ENCODE measurements around the gene LRFN2. TPM values are rescaled to one million over a fixed set of nuclear protein-coding genes. Genes with fewer than 3 reads are reported as not detected.

LRFN2 gene
- total RNA-seq, 1 donor from 2014 or later: not detected

GRCh38 chr6:40443842-40444241, 143.3 kb downstream of the LRFN2 start:
- Mint-ChIP-seq H3K4me1 (no peaks in the 10 kb centered on the region), H3K27me3 (ENCODE audit: low read depth) (no peaks in the 10 kb centered on the region), H3K9me3 (no peaks in the 10 kb centered on the region), H3K4me3 (no peak overlapping the region), H3K27ac (ENCODE audit: unreplicated experiment) (no peak overlapping the region), H3K36me3 (ENCODE audit: low read depth) (no peaks in the 10 kb centered on the region)
- no peak for DNase-seq (ENCODE audit: low read depth, low spot score)
- TF ChIP-seq, protein P1, sequence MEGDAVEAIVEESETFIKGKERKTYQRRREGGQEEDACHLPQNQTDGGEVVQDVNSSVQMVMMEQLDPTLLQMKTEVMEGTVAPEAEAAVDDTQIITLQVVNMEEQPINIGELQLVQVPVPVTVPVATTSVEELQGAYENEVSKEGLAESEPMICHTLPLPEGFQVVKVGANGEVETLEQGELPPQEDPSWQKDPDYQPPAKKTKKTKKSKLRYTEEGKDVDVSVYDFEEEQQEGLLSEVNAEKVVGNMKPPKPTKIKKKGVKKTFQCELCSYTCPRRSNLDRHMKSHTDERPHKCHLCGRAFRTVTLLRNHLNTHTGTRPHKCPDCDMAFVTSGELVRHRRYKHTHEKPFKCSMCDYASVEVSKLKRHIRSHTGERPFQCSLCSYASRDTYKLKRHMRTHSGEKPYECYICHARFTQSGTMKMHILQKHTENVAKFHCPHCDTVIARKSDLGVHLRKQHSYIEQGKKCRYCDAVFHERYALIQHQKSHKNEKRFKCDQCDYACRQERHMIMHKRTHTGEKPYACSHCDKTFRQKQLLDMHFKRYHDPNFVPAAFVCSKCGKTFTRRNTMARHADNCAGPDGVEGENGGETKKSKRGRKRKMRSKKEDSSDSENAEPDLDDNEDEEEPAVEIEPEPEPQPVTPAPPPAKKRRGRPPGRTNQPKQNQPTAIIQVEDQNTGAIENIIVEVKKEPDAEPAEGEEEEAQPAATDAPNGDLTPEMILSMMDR (conservative IDR thresholded peaks at IDR 0.05): no peak

- Mint-ChIP-seq H3K27ac (ENCODE audit: unreplicated experiment) (no peak overlapping the region), H3K4me3 (no peak overlapping the region), H3K4me1 (no peaks in the 10 kb centered on the region), H3K9me3 (no peaks in the 10 kb centered on the region), H3K27me3 (ENCODE audit: low read depth) (no peaks in the 10 kb centered on the region), H3K36me3 (ENCODE audit: low read depth) (no peaks in the 10 kb centered on the region)
- TF ChIP-seq, protein P1 (conservative IDR thresholded peaks at IDR 0.05): no peak
- DNase-seq (ENCODE audit: low read depth, low spot score): no peak
Measured at GRCh38 chr6:40442591-40442990, 144.6 kb downstream of the LRFN2 start.

DNA sequence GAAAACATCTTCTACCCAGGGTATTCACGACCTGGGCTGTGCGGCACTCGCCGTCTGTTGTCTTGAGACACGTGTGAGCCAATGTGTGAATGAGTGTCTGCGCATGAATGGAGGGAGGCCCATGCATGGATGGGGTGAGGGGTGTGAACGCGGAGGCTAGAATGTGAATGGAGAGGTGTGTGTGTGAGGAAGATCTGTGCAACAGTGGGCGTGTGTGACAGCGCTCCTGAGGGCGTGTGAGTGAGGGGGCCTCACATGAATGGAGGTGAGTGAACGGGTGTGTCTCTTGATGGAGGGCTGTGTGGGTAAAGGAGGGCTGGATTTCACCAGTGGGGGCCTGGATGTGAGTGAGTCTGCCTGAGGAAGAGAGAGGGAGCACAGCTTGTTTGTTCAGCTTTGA, 146.0 kb downstream of the LRFN2 start:
- H3K27ac Mint-ChIP-seq (ENCODE audit: unreplicated experiment): peak overlapping the region; percentile 63
- no peak overlapping the region for H3K4me3 Mint-ChIP-seq
- no peaks in the 10 kb centered on the region for H3K36me3 Mint-ChIP-seq (ENCODE audit: low read depth)
- no peaks in the 10 kb centered on the region for H3K4me1 Mint-ChIP-seq
- DNase-seq (ENCODE audit: low read depth, low spot score): no peak
- no peaks in the 10 kb centered on the region for H3K27me3 Mint-ChIP-seq (ENCODE audit: low read depth)
- no peaks in the 10 kb centered on the region for H3K9me3 Mint-ChIP-seq
- TF ChIP-seq, protein P1 (conservative IDR thresholded peaks at IDR 0.05): no peak

DNA sequence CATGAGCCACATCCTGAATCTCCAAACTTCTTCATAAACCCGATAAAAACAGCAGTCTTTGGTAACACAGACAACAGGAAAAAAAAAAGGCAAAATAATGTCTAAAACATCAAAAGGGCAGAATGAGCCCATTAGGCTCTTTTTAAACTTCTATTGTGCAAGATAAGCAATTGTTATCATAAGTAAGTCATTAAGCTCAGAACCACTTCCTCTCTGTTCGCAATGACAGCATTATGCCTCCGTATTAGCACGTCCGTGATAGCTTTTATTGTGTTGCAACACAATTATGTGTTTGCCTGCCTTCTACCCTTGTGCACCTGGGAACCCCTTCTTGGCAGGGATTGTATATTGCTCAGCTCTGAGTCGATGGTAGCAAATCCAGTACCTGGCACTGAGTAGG, 147.1 kb downstream of the LRFN2 start:
- H3K27ac Mint-ChIP-seq (ENCODE audit: unreplicated experiment): no peak overlapping the region
- no peak for DNase-seq (ENCODE audit: low read depth, low spot score)
- TF ChIP-seq, protein P1 (conservative IDR thresholded peaks at IDR 0.05): no peak
- H3K4me1 Mint-ChIP-seq: no peaks in the 10 kb centered on the region
- H3K9me3 Mint-ChIP-seq: no peaks in the 10 kb centered on the region
- H3K4me3 Mint-ChIP-seq: no peak overlapping the region
- no peaks in the 10 kb centered on the region for H3K36me3 Mint-ChIP-seq (ENCODE audit: low read depth)
- no peaks in the 10 kb centered on the region for H3K27me3 Mint-ChIP-seq (ENCODE audit: low read depth)

GRCh38 chr6:40439026-40439800, 148.0 kb downstream of the LRFN2 start:
- no peak overlapping the region for H3K4me3 Mint-ChIP-seq
- H3K9me3 Mint-ChIP-seq: no peaks in the 10 kb centered on the region
- TF ChIP-seq, protein P1 (conservative IDR thresholded peaks at IDR 0.05): no peak
- H3K27me3 Mint-ChIP-seq (ENCODE audit: low read depth): no peaks in the 10 kb centered on the region
- no peak for DNase-seq (ENCODE audit: low read depth, low spot score)
- H3K4me1 Mint-ChIP-seq: no peaks in the 10 kb centered on the region
- H3K27ac Mint-ChIP-seq (ENCODE audit: unreplicated experiment): peak overlapping the region; percentile 45
- no peaks in the 10 kb centered on the region for H3K36me3 Mint-ChIP-seq (ENCODE audit: low read depth)

All from neural crest cell (in vitro differentiated cells).